Measurements from ENCODE around the gene CCDC192. TPM values are rescaled to one million over a fixed set of nuclear protein-coding genes. Genes with fewer than 3 reads are reported as not detected.

CCDC192 gene
- total RNA-seq, 1 experiment from 2014 or later, result 0.52 TPM

DNA sequence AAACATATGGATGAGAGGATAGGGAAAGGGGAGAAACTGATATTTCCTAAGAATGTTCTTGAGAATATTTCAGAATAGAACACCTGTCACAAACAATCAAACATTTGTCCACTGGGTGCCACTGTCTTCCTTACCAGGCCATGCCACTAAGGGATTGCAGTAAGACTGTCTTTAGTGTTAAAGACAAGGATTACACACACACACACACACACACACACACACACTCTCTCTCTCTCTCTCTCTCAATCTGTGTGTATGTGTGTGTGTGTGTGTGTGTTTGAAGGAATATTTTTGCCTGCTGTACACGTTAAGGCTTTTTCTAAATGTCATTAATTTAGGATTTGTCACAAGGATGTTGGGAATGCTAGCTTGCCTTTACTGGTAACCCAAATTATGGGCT lies 54.4 kb downstream of the CCDC192 start:
- POLR2A ChIA-PET, result no interaction called here
- peak; percentile 48 for ATAC-seq
- CTCF ChIA-PET, result interaction anchor here (1.4 kb wide), 3 partner anchors 108 to 151 kb away, joined by 3 to 5 read pairs (median 3); no protein-coding TSS in a partner anchor

DNA sequence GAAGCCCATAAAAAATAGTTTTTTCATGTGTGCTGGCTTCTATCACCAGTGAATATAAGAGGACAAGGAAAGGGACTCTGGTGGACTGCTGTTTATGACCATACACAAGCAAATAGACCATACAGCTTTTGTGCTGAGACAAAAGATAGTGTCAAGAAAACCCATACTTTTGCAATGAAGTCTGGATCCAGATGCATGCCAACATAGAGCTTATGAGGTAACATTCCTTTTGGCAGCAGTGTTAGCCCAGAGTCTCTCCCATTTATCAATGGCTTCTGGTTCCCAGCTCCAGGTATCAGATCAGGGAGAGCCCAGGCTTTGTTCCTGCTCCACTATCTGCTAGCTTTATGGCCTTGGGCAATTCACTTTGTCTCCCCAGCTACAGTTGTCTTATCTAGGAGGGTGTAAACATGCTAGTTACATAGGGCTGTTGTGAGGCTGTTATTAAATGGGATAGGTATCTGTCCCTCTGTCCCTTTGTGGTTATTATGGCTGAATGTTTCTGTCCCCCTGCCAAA lies 55.6 kb downstream of the CCDC192 start:
- POLR2A ChIA-PET, result no interaction called here

More for the DNA sequence above, 54.4 kb downstream of the CCDC192 start:
- no peaks in the 10 kb centered on the region for H3K36me3 Mint-ChIP-seq
- H3K9me3 Mint-ChIP-seq, result no peaks in the 10 kb centered on the region
- no peak for TF ChIP-seq MYBL2 (CRISPR knock-in tag; IDR thresholded peaks at IDR 0.05)
- no peak for TF ChIP-seq ZNF263 (CRISPR knock-in tag; IDR thresholded peaks at IDR 0.05; ENCODE audit: low read depth)
- no peak for TF ChIP-seq MXD4 (CRISPR knock-in tag; IDR thresholded peaks at IDR 0.05; ENCODE audit: borderline replicate concordance)
- no peak for DNase-seq (ENCODE audit: low spot score)
- H3K27ac Mint-ChIP-seq, result no peak overlapping the region
- peaks cover 27% of the 10 kb centered on the region for H3K4me1 Mint-ChIP-seq
- H3K4me3 Mint-ChIP-seq, result no peak overlapping the region
- no peaks in the 10 kb centered on the region for H3K27me3 Mint-ChIP-seq (ENCODE audit: low read depth)

GRCh38 chr5:127761869-127762268 lies 58.7 kb downstream of the CCDC192 start:
- POLR2A ChIA-PET, result no interaction called here
- no peaks in the 10 kb centered on the region for H3K36me3 Mint-ChIP-seq

More for the DNA sequence above, 55.6 kb downstream of the CCDC192 start:
- ATAC-seq (no peak), DNase-seq (ENCODE audit: low spot score) (no peak)
- TF ChIP-seq ATF1 (CRISPR knock-in tag; IDR thresholded peaks at IDR 0.05), result no peak
- no peak for TF ChIP-seq ZNF423 (CRISPR knock-in tag; IDR thresholded peaks at IDR 0.05)
- no peak for TF ChIP-seq NFATC4 (CRISPR knock-in tag; IDR thresholded peaks at IDR 0.05)
- no peak for TF ChIP-seq ZNF138 (CRISPR knock-in tag; conservative IDR thresholded peaks at IDR 0.05)
- no peak for TF ChIP-seq CREB1 (CRISPR knock-in tag; IDR thresholded peaks at IDR 0.05)
- TF ChIP-seq JAZF1 (CRISPR knock-in tag; IDR thresholded peaks at IDR 0.05), result no peak
- no peak for TF ChIP-seq ZNF263 (CRISPR knock-in tag; IDR thresholded peaks at IDR 0.05; ENCODE audit: low read depth)
- no peak for TF ChIP-seq IRF2 (CRISPR knock-in tag; IDR thresholded peaks at IDR 0.05; ENCODE audit: borderline replicate concordance, low read depth)
- TF ChIP-seq SMAD4 (CRISPR knock-in tag; IDR thresholded peaks at IDR 0.05), result no peak
- no peak for TF ChIP-seq E2F5 (CRISPR knock-in tag; IDR thresholded peaks at IDR 0.05)
- TF ChIP-seq, protein P1, sequence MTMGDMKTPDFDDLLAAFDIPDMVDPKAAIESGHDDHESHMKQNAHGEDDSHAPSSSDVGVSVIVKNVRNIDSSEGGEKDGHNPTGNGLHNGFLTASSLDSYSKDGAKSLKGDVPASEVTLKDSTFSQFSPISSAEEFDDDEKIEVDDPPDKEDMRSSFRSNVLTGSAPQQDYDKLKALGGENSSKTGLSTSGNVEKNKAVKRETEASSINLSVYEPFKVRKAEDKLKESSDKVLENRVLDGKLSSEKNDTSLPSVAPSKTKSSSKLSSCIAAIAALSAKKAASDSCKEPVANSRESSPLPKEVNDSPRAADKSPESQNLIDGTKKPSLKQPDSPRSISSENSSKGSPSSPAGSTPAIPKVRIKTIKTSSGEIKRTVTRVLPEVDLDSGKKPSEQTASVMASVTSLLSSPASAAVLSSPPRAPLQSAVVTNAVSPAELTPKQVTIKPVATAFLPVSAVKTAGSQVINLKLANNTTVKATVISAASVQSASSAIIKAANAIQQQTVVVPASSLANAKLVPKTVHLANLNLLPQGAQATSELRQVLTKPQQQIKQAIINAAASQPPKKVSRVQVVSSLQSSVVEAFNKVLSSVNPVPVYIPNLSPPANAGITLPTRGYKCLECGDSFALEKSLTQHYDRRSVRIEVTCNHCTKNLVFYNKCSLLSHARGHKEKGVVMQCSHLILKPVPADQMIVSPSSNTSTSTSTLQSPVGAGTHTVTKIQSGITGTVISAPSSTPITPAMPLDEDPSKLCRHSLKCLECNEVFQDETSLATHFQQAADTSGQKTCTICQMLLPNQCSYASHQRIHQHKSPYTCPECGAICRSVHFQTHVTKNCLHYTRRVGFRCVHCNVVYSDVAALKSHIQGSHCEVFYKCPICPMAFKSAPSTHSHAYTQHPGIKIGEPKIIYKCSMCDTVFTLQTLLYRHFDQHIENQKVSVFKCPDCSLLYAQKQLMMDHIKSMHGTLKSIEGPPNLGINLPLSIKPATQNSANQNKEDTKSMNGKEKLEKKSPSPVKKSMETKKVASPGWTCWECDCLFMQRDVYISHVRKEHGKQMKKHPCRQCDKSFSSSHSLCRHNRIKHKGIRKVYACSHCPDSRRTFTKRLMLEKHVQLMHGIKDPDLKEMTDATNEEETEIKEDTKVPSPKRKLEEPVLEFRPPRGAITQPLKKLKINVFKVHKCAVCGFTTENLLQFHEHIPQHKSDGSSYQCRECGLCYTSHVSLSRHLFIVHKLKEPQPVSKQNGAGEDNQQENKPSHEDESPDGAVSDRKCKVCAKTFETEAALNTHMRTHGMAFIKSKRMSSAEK (CRISPR knock-in tag; IDR thresholded peaks at IDR 0.05; ENCODE audit: borderline replicate concordance), result no peak
- Mint-ChIP-seq H3K27me3 (ENCODE audit: low read depth) (no peaks in the 10 kb centered on the region), H3K27ac (no peak overlapping the region), H3K36me3 (no peaks in the 10 kb centered on the region), H3K4me1 (peaks cover 15% of the 10 kb centered on the region), H3K4me3 (no peak overlapping the region), H3K9me3 (no peaks in the 10 kb centered on the region)
- CTCF ChIA-PET, result interaction anchor here (1.2 to 1.4 kb wide), 4 partner anchors 106 to 119 kb away, joined by 3 to 5 read pairs (median 3); no protein-coding TSS in a partner anchor

DNA sequence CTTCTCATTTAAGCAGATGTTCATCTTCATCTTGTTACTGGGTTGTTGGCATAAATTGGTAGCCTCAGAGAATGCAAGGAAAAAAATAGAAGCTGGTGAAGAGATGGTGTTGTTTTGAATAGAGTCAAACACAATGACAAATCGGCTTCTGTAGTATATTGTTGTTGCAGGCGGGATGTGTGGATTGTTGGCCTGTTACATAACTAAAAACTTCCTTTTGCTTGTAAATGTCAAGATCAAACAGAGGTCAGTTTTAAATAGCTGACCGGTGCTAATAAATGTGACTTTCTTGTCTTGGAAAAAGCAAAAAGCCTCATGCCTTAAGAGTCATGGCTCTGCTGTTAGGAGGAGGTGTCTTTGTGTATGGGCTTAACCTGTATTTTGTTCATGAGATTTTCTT lies 59.2 kb downstream of the CCDC192 start:
- Mint-ChIP-seq H3K9me3 (no peaks in the 10 kb centered on the region), H3K36me3 (no peaks in the 10 kb centered on the region), H3K4me3 (no peak overlapping the region), H3K27ac (no peak overlapping the region), H3K27me3 (ENCODE audit: low read depth) (no peaks in the 10 kb centered on the region), H3K4me1 (peaks cover 8% of the 10 kb centered on the region)
- no peak for ATAC-seq
- POLR2A ChIA-PET, result no interaction called here
- CTCF ChIA-PET, result interaction anchor here (1.1 kb wide), 1 partner anchor 116 kb away, joined by 3 read pairs; no protein-coding TSS in a partner anchor
- DNase-seq (ENCODE audit: low spot score), result no peak
- TF ChIP-seq OVOL2 (CRISPR knock-in tag; IDR thresholded peaks at IDR 0.05; ENCODE audit: borderline replicate concordance) (no peak), CREM (CRISPR knock-in tag; IDR thresholded peaks at IDR 0.05) (no peak), ZNF396 (CRISPR knock-in tag; IDR thresholded peaks at IDR 0.05; ENCODE audit: borderline replicate concordance) (no peak), CREB1 (CRISPR knock-in tag; IDR thresholded peaks at IDR 0.05) (no peak), HMGA2 (CRISPR knock-in tag; IDR thresholded peaks at IDR 0.05) (no peak), NR2C2 (CRISPR knock-in tag; IDR thresholded peaks at IDR 0.05) (no peak), ETV6 (CRISPR knock-in tag; IDR thresholded peaks at IDR 0.05) (no peak), NFE2L1 (CRISPR knock-in tag; IDR thresholded peaks at IDR 0.05) (no peak), SP1 (CRISPR knock-in tag; conservative IDR thresholded peaks at IDR 0.05) (no peak)
- TF ChIP-seq, protein P2, sequence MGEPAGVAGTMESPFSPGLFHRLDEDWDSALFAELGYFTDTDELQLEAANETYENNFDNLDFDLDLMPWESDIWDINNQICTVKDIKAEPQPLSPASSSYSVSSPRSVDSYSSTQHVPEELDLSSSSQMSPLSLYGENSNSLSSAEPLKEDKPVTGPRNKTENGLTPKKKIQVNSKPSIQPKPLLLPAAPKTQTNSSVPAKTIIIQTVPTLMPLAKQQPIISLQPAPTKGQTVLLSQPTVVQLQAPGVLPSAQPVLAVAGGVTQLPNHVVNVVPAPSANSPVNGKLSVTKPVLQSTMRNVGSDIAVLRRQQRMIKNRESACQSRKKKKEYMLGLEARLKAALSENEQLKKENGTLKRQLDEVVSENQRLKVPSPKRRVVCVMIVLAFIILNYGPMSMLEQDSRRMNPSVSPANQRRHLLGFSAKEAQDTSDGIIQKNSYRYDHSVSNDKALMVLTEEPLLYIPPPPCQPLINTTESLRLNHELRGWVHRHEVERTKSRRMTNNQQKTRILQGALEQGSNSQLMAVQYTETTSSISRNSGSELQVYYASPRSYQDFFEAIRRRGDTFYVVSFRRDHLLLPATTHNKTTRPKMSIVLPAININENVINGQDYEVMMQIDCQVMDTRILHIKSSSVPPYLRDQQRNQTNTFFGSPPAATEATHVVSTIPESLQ (CRISPR knock-in tag; IDR thresholded peaks at IDR 0.05), result no peak

More at GRCh38 chr5:127761869-127762268, 58.7 kb downstream of the CCDC192 start:
- H3K4me1 Mint-ChIP-seq, result peaks cover 7% of the 10 kb centered on the region
- H3K27me3 Mint-ChIP-seq (ENCODE audit: low read depth), result no peaks in the 10 kb centered on the region
- no peak overlapping the region for H3K27ac Mint-ChIP-seq
- DNase-seq (ENCODE audit: low spot score), result no peak
- no peak for TF ChIP-seq ZNF138 (CRISPR knock-in tag; conservative IDR thresholded peaks at IDR 0.05)
- CTCF ChIA-PET, result no interaction called here
- no peaks in the 10 kb centered on the region for H3K9me3 Mint-ChIP-seq
- no peak for ATAC-seq
- H3K4me3 Mint-ChIP-seq, result no peak overlapping the region

All from WTC11 (cell line).